ENCODE data around the gene KLHDC3. TPM values are rescaled to one million over a fixed set of nuclear protein-coding genes. Genes with fewer than 3 reads are reported as not detected.

The KLHDC3 gene
- total and polyA plus RNA-seq, 2 of the 13 experiments (the other 11 are each of a cell fraction or from before 2014, with no cell fraction given), result 78.3 to 91.5 TPM

DNA sequence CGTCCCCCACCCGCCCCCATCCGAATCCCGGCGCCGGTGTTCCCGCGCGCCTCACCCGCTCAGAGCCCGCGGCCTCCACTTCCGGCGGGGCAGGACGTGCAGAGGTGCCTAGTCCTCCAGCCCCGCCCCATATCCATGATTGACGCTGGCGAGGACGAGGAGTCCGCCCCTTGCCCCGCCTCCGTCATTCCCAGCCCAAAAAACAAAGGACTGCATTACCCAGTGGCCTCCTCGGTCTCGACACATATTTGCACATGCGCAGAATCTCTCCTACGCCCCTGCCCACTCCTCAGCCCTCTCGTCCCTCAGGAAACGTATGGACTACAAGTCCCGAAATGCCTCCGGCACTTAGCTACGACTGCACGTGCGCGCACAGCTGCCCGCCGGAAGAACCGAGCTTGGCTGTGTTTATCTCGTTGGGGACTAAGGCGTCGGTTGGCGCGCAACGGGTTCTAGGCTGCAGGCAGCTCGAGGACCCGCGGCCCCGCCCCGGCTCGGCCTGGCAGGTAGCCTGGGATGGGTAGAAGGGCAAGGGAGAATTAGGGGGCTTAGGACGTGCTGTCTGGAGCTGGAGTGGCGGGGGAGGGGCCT lies at the start of gene KLHDC3, which contains the start of gene MEA1 (continued):
- TF ChIP-seq ZBTB46 (CRISPR knock-in tag; IDR thresholded peaks at IDR 0.05; ENCODE audit: borderline replicate concordance) (no peak), ZNF878 (CRISPR knock-in tag; IDR thresholded peaks at IDR 0.05) (no peak), AGO2 (optimal IDR thresholded peaks at IDR 0.05; ENCODE audit: low read depth, low read length) (peak; percentile 33), ZSCAN9 (CRISPR knock-in tag; IDR thresholded peaks at IDR 0.05; ENCODE audit: borderline replicate concordance) (no peak; the same call in 1 of the 2 replicates), RNF2 (conservative IDR thresholded peaks at IDR 0.05; ENCODE audit: low read depth) (no peak), TFDP1 (CRISPR knock-in tag; IDR thresholded peaks at IDR 0.05; ENCODE audit: borderline replicate concordance) (peak; percentile 84), HNRNPK (IDR thresholded peaks at IDR 0.05; ENCODE audit: low read depth, low read length, poor library complexity, severe bottlenecking) (peak; percentile 96), NCOA1 (CRISPR knock-in tag; IDR thresholded peaks at IDR 0.05) (no peak), ZIK1 (CRISPR knock-in tag; IDR thresholded peaks at IDR 0.05; ENCODE audit: borderline replicate concordance, low read depth) (peak; percentile 54; the same call in 1 of the 2 replicates), NKX3-1 (CRISPR knock-in tag; IDR thresholded peaks at IDR 0.05) (0 out of 2 replicates have a peak, but pooled peaks have one; percentile 29), ZBTB1 (CRISPR knock-in tag; IDR thresholded peaks at IDR 0.05; ENCODE audit: borderline replicate concordance) (no peak; the same call in 1 of the 2 replicates), ZNF782 (CRISPR knock-in tag; IDR thresholded peaks at IDR 0.05; ENCODE audit: borderline replicate concordance) (no peak), ARNT2 (CRISPR knock-in tag; IDR thresholded peaks at IDR 0.05; ENCODE audit: low read depth) (peak; percentile 81), ZSCAN31 (CRISPR knock-in tag; IDR thresholded peaks at IDR 0.05; ENCODE audit: low read depth) (peak; percentile 71), ZNF484 (CRISPR knock-in tag; IDR thresholded peaks at IDR 0.05; ENCODE audit: borderline replicate concordance, low read depth) (no peak), SP5 (CRISPR knock-in tag; IDR thresholded peaks at IDR 0.05; ENCODE audit: borderline replicate concordance, low read depth) (peak; percentile 86), NR0B2 (CRISPR knock-in tag; IDR thresholded peaks at IDR 0.05) (peak; percentile 74; the same call in 1 of the 2 replicates), E2F2 (CRISPR knock-in tag; IDR thresholded peaks at IDR 0.05; ENCODE audit: borderline replicate concordance) (no peak), SMYD3 (CRISPR knock-in tag; IDR thresholded peaks at IDR 0.05) (no peak; the same call in 1 of the 2 replicates), PHF20 (CRISPR knock-in tag; IDR thresholded peaks at IDR 0.05) (no peak), KMT2B (CRISPR knock-in tag; IDR thresholded peaks at IDR 0.05) (peak; percentile 76), MTF1 (CRISPR knock-in tag; IDR thresholded peaks at IDR 0.05) (no peak), ESRRA (CRISPR knock-in tag; IDR thresholded peaks at IDR 0.05; ENCODE audit: low read depth) (peak; percentile 60; the same call in 1 of the 2 replicates), XBP1 (CRISPR knock-in tag; IDR thresholded peaks at IDR 0.05) (no peak), ATAD3A (CRISPR knock-in tag; IDR thresholded peaks at IDR 0.05) (no peak)
- TF ChIP-seq, protein P1, sequence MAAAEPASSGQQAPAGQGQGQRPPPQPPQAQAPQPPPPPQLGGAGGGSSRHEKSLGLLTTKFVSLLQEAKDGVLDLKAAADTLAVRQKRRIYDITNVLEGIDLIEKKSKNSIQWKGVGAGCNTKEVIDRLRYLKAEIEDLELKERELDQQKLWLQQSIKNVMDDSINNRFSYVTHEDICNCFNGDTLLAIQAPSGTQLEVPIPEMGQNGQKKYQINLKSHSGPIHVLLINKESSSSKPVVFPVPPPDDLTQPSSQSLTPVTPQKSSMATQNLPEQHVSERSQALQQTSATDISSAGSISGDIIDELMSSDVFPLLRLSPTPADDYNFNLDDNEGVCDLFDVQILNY (CRISPR knock-in tag; conservative IDR thresholded peaks at IDR 0.05), result peak; percentile 25; the same call in 1 of the 2 replicates
